GM13977 (cell line): ENCODE measurements around the gene NDUFA5.

Source experiments
- DNase-seq: peaks from one replicate; pipeline ENCODE4 v3.0.0; 2012; ENCODE audit warnings: low spot score
- CTCF ChIP-seq: IDR thresholded peaks from 2 replicates; pipeline ENCODE4 v1.5.1; 2012; ENCODE audit warnings: mild to moderate bottlenecking, control low read depth; ENCODE audit not compliant: insufficient read depth; ENCODE audit errors: extremely low read depth, missing control alignments
- in situ Hi-C: fragments of 300-500 bp; cut with MboI; formaldehyde crosslinking; loops from one replicate; pipeline ENCODE4 v1.12.0; 2022; ENCODE audit warnings: low sequenced_read_pairs, low pct_unique_long_range_greater_than_20kb, mixed read lengths, inconsistent platforms; ENCODE audit not compliant: unreplicated experiment

Gene NDUFA5

GRCh38 chr7:123579416-123579815, 21.8 kb upstream of the NDUFA5 start:
- TF ChIP-seq CTCF = no peak
- no peak for DNase-seq
- in situ Hi-C loops = no loop called here

GRCh38 chr7:123573896-123574467, 16.4 kb upstream of the NDUFA5 start:
- in situ Hi-C loops = no loop called here

GRCh38 chr7:123573341-123573740, 15.7 kb upstream of the NDUFA5 start:
- TF ChIP-seq CTCF = no peak
- no peak for DNase-seq
- in situ Hi-C loops = no loop called here

More at GRCh38 chr7:123573896-123574467, 16.4 kb upstream of the NDUFA5 start:
- DNase-seq = no peak
- no peak for TF ChIP-seq CTCF

- in situ Hi-C loops = no loop called here
- TF ChIP-seq CTCF = no peak
- no peak for DNase-seq
These were observed 14.1 kb upstream of the NDUFA5 start for GRCh38 chr7:123571684-123572083.

GRCh38 chr7:123571187-123571586, 13.6 kb upstream of the NDUFA5 start:
- no peak for DNase-seq

GRCh38 chr7:123570390-123571182, 13.0 kb upstream of the NDUFA5 start:
- TF ChIP-seq CTCF = no peak
- in situ Hi-C loops = no loop called here
- no peak for DNase-seq

More at GRCh38 chr7:123571187-123571586, 13.6 kb upstream of the NDUFA5 start:
- TF ChIP-seq CTCF = no peak
- in situ Hi-C loops = no loop called here
